Stimulated activated CD8-positive, alpha-beta memory T cell treated with anti-CD3 and anti-CD28 coated beads, Interleukin-4, amount 100 ng/mL, for 48 hours (primary cell): ENCODE data around the gene MPL.

Source experiments
- DNase-seq: peaks from one replicate; pipeline ENCODE4 v3.0.0-alpha.2; 2020

MPL gene

GRCh38 chr1:43337588-43337987 lies at the start of gene MPL:
Gene MPL, plus strand, starts transcription at chr1:43337818. Its CDS starts 31 bp downstream, at chr1:43337849.
- DNase-seq = no peak

GRCh38 chr1:43288058-43288784 lies 49.4 kb upstream of the MPL start:
- no peak for DNase-seq

GRCh38 chr1:43288785-43289706 lies 48.6 kb upstream of the MPL start:
- no peak for DNase-seq

- DNase-seq = no peak
Observed at GRCh38 chr1:43292216-43292615, 45.4 kb upstream of the MPL start.

- no peak for DNase-seq
Observed at GRCh38 chr1:43292679-43293078, 44.9 kb upstream of the MPL start.

GRCh38 chr1:43293176-43293575 lies 44.4 kb upstream of the MPL start:
- DNase-seq = no peak

- DNase-seq = no peak
Observed at GRCh38 chr1:43293896-43294760, 43.5 kb upstream of the MPL start.

GRCh38 chr1:43294761-43295160 lies 42.9 kb upstream of the MPL start:
- DNase-seq = no peak

GRCh38 chr1:43296207-43296606 lies 41.4 kb upstream of the MPL start:
- no peak for DNase-seq

GRCh38 chr1:43298055-43298454 lies 39.6 kb upstream of the MPL start:
- no peak for DNase-seq

- DNase-seq = no peak
Observed at GRCh38 chr1:43299101-43299500, 38.5 kb upstream of the MPL start.

GRCh38 chr1:43300378-43301094 lies 37.1 kb upstream of the MPL start, which contains the start of gene TIE1:
Gene TIE1, plus strand, starts transcription at chr1:43300982. Its CDS starts 90 bp downstream, at chr1:43301072.
- no peak for DNase-seq

- no peak for DNase-seq
Observed at GRCh38 chr1:43302201-43302600, 35.4 kb upstream of the MPL start.

- no peak for DNase-seq
Observed at GRCh38 chr1:43302721-43303470, 34.7 kb upstream of the MPL start.

- no peak for DNase-seq
Observed at GRCh38 chr1:43303471-43304313, 33.9 kb upstream of the MPL start.

GRCh38 chr1:43304314-43304681 lies 33.3 kb upstream of the MPL start:
- DNase-seq = no peak

GRCh38 chr1:43304771-43305300 lies 32.8 kb upstream of the MPL start:
- no peak for DNase-seq

GRCh38 chr1:43305461-43305860 lies 32.2 kb upstream of the MPL start:
- DNase-seq = no peak

GRCh38 chr1:43305926-43306687 lies 31.5 kb upstream of the MPL start:
- no peak for DNase-seq
